AG04450 (cell line): ENCODE data around the gene TTC31. TPM values are rescaled to one million over a fixed set of nuclear protein-coding genes. Genes with fewer than 3 reads are reported as not detected.
"Not testable (repeated sequence)": the region's sequence is repeated elsewhere in the genome, so short reads cannot be mapped to it uniquely, and the experiment has no call there.

ENCODE experiments used
- CTCF ChIA-PET: fragments of 300-600, 350-600 bp; formaldehyde crosslinking; extraction: SDS; loops from one replicate; lab custom pipeline; 2022; ENCODE audit warnings: antibody characterized with exemption, inconsistent platforms; lab: Charles Lee
- POLR2A ChIA-PET: fragments of 350-600 bp; formaldehyde crosslinking; extraction: SDS; loops from one replicate; lab custom pipeline; 2021; ENCODE audit warnings: antibody characterized with exemption, inconsistent platforms; lab: Yijun Ruan, JAX
- DNase-seq: peaks from one replicate; pipeline ENCODE4 v3.0.0-alpha.2; 2011; ENCODE audit warnings: low read depth, low spot score
- H3K27ac ChIP-seq: one replicate; pipeline ENCODE4 v1.5.1; 2012; ENCODE audit warnings: low read depth, low read length, control low read depth
- H3K27me3 ChIP-seq: one replicate; pipeline ENCODE4 v1.6.0; 2012; ENCODE audit warnings: low read length; ENCODE audit not compliant: control insufficient read depth, insufficient read depth
- H3K4me3 ChIP-seq: 2 replicates; pipeline ENCODE4 v1.5.1; 2011; ENCODE audit warnings: mild to moderate bottlenecking, low read depth, low read length, control low read depth
- H3K9me3 ChIP-seq: 2 replicates; pipeline ENCODE4 v1.5.1; 2012; ENCODE audit warnings: low read length; ENCODE audit not compliant: control insufficient read depth, insufficient read depth
- polyA plus RNA-seq: library from polyadenylated mRNA; depleted of rRNA; stranded (reverse); fragments of >200 nt; gene quantifications from 2 replicates; pipeline ENCODE4 v1.2.3, GENCODE V29; 2011
- TF ChIP-seq, protein P1 (sequence below): IDR thresholded peaks from 2 replicates; pipeline ENCODE4 v1.5.1; 2011; ENCODE audit warnings: low read depth, low read length, control low read depth, inconsistent platforms

The TTC31 gene
- polyA plus RNA-seq, 1 experiment = 16.4 TPM

GRCh38 chr2:74457549-74458131 is 25.2 kb upstream of the TTC31 start:
- no peaks in the 10 kb centered on the region for H3K27me3 ChIP-seq
- peak overlapping the region; percentile 92 for H3K27ac ChIP-seq
- no peaks in the 10 kb centered on the region; the same call in 1 of the 2 replicates for H3K9me3 ChIP-seq
- H3K4me3 ChIP-seq = peak overlapping the region; percentile 62
- POLR2A ChIA-PET = interaction anchor here (0.6 to 2.2 kb wide), 9 partner anchors 10 to 120 kb away, joined by 3 to 13 read pairs (median 3); partner anchors contain the start of genes AUP1, C2orf81, HTRA2 and MRPL53
- TF ChIP-seq, protein P1, sequence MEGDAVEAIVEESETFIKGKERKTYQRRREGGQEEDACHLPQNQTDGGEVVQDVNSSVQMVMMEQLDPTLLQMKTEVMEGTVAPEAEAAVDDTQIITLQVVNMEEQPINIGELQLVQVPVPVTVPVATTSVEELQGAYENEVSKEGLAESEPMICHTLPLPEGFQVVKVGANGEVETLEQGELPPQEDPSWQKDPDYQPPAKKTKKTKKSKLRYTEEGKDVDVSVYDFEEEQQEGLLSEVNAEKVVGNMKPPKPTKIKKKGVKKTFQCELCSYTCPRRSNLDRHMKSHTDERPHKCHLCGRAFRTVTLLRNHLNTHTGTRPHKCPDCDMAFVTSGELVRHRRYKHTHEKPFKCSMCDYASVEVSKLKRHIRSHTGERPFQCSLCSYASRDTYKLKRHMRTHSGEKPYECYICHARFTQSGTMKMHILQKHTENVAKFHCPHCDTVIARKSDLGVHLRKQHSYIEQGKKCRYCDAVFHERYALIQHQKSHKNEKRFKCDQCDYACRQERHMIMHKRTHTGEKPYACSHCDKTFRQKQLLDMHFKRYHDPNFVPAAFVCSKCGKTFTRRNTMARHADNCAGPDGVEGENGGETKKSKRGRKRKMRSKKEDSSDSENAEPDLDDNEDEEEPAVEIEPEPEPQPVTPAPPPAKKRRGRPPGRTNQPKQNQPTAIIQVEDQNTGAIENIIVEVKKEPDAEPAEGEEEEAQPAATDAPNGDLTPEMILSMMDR = no peak
- CTCF ChIA-PET = interaction anchor here (0.7 to 2.7 kb wide), 5 partner anchors 51 to 130 kb away, joined by 4 to 9 read pairs (median 4); no protein-coding TSS in a partner anchor
- DNase-seq = no peak

DNA sequence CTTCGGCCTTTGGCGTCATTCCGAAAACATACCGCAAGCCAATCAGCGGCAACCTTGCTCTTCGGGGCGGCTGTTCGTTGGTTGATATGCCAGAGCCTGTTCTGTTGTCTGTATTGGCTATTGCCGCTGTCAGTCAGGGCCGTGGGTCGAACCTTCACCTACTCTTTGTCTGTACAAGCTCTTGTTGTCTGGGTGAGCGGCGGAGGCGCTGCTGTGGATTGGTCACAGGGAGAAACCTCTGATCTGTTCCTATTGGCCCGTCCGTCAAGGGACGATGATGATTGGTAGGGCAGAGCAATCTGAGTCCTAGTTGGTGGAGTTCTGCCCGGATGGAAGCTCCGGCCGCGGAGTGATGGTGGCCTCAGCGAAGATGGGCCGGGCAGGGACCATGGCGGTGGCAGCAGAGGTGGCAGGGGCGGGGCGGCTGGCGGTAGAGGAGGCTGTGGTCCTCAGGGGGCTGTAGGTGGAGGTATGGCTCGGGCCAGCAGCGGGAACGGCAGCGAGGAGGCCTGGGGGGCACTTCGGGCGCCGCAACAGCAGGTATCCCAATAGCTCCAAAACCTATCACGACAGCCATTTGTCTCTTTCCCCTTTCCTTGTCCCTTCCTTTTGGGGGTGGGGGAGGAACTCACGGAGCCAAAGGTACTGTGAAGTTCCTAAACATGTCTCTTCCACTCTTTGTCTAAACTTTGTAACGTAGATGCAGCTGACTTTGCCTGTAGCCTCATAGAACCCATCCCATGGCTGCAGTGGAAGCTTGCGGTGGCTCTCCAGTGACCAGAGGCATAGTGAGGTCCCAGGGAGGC is 24.5 kb upstream of the TTC31 start, which contains the start of gene WBP1:
WBP1 (plus strand) TSS at position 307 of the 806 bp plus-strand sequence; CDS start at position 472, 165 bp downstream.
- no peaks in the 10 kb centered on the region; the same call in 1 of the 2 replicates for H3K9me3 ChIP-seq
- H3K27me3 ChIP-seq = no peaks in the 10 kb centered on the region
- peak within 1 kb of the TSS; percentile 92 for H3K27ac ChIP-seq
- ChIA-PET POLR2A (interaction anchor here (0.6 to 2.2 kb wide), 11 partner anchors 9 to 119 kb away, joined by 3 to 13 read pairs (median 3); partner anchors contain the start of genes AUP1, C2orf81, HTRA2 and MRPL53), CTCF (interaction anchor here (1.4 to 2.7 kb wide), 5 partner anchors 25 to 130 kb away, joined by 3 to 6 read pairs (median 4); partner anchors contain the start of genes CCDC142 and TTC31)
- H3K4me3 ChIP-seq = peak within 1 kb of the TSS; percentile 68
- TF ChIP-seq, protein P1 = no peak
- DNase-seq = peak; percentile 100

DNA sequence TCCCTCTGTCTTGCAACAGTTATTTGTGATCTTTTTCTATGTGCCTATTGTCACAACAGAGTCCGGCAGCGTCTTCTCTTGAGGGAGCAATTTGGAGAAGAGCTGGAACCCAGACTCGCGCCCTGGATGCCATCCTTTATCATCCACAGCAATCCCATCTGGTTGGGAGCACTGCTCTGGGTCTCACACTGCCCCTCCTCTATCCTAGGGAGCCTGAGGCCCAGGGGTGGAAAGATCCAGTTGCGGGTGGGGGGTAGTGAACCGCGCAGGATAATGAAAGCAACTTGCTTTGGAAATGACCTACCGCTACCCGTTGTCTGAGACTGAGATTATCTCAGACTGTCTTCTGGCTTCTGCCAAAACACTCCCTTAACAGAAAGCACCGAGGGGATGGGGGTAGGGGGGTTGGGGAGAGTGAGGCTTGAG is 23.9 kb upstream of the TTC31 start:
- CTCF ChIA-PET = interaction anchor here (1.4 to 2.7 kb wide), 5 partner anchors 24 to 129 kb away, joined by 3 to 6 read pairs (median 4); partner anchors contain the start of genes CCDC142 and TTC31

DNA sequence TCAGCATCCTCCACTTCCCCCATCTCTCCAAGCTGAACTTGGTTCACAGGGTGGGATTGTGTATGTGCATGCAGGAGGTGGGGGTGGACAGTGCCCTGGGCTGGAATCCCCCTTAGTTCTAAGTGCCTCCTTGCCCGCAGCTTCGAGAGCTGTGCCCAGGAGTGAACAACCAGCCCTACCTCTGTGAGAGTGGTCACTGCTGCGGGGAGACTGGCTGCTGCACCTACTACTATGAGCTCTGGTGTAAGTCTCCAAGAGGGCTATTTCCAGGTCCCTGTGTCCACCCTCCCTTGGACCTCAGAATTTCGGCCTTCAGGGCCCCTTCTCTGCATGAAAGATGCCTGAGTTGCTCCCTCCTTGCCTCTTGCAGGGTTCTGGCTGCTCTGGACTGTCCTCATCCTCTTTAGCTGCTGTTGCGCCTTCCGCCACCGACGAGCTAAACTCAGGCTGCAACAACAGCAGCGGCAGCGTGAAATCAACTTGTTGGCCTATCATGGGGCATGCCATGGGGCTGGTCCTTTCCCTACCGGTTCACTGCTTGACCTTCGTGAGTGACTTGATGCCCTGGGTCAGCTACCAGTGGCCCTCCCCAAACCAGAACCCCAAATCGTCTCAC is 23.3 kb upstream of the TTC31 start:
- H3K27ac ChIP-seq, H3K9me3 ChIP-seq, H3K27me3 ChIP-seq, DNase-seq: not testable (repeated sequence)
- CTCF ChIA-PET = interaction anchor here (1.1 to 2.7 kb wide), 4 partner anchors 13 to 129 kb away, joined by 3 to 6 read pairs (median 4); partner anchors contain the start of genes CCDC142, MRPL53 and TTC31
- peak overlapping the region; percentile 68 for H3K4me3 ChIP-seq
- POLR2A ChIA-PET = interaction anchor here (2.2 kb wide), 1 partner anchor 12 kb away, joined by 13 read pairs; the partner anchor contains the start of gene MRPL53

More for the DNA sequence above, 23.9 kb upstream of the TTC31 start:
- peak overlapping the region; percentile 68 for H3K4me3 ChIP-seq
- TF ChIP-seq, protein P1 = no peak
- peak overlapping the region; percentile 49 for H3K27ac ChIP-seq
- POLR2A ChIA-PET = interaction anchor here (0.6 to 2.2 kb wide), 4 partner anchors 13 to 72 kb away, joined by 3 to 13 read pairs (median 6); partner anchors contain the start of genes AUP1, HTRA2 and MRPL53
- no peak for DNase-seq
- no peaks in the 10 kb centered on the region; the same call in 1 of the 2 replicates for H3K9me3 ChIP-seq
- H3K27me3 ChIP-seq = no peaks in the 10 kb centered on the region

- DNase-seq, H3K4me3 ChIP-seq, H3K27me3 ChIP-seq, POLR2A ChIA-PET, H3K9me3 ChIP-seq: not testable (repeated sequence)
- CTCF ChIA-PET = interaction anchor here (1.1 kb wide), 1 partner anchor 12 kb away, joined by 3 read pairs; the partner anchor contains the start of gene MRPL53
- H3K27ac ChIP-seq = peak overlapping the region; percentile 11
Observed at GRCh38 chr2:74460187-74460586, 22.7 kb upstream of the TTC31 start.
